Measurements from ENCODE around the gene ELF1.
"Not testable (repeated sequence)": the region's sequence is repeated elsewhere in the genome, so short reads cannot be mapped to it uniquely, and the experiment has no call there.

GRCh38 chr13:41042419-41042818, 23.3 kb upstream of the ELF1 start:
- TF ChIP-seq POLR2A (IDR thresholded peaks at IDR 0.05; ENCODE audit: low read depth, low read length); POLR2AphosphoS5 (IDR thresholded peaks at IDR 0.05; ENCODE audit: low read depth, low read length); PAX5 (IDR thresholded peaks at IDR 0.05; ENCODE audit: insufficient read depth, low read length, severe bottlenecking); TAF1 (IDR thresholded peaks at IDR 0.05; ENCODE audit: low read depth, low read length): not testable (repeated sequence)
